Mesenchymal stem cell (in vitro differentiated cells and primary cell): ENCODE measurements around the gene PTH2.
"Not testable (repeated sequence)": the region's sequence is repeated elsewhere in the genome, so short reads cannot be mapped to it uniquely, and the experiment has no call there.

Experiments
- DNase-seq: peaks from one replicate; pipeline ENCODE4 v3.0.0-alpha.2; 2013
- H2AFZ ChIP-seq: one replicate; pipeline ENCODE4 v1.6.1; 2013; ENCODE audit warnings: low read depth, mild to moderate bottlenecking, control low read depth, inconsistent platforms, low read length, moderate library complexity
- H2AK5ac ChIP-seq: 2 replicates; pipeline ENCODE4 v1.6.1; 2013; ENCODE audit warnings: low read length, moderate library complexity, mild to moderate bottlenecking, inconsistent platforms; ENCODE audit not compliant: severe bottlenecking
- H2BK120ac ChIP-seq: one replicate; pipeline ENCODE4 v1.6.1; 2013; ENCODE audit warnings: low read depth, mild to moderate bottlenecking, inconsistent platforms, low read length, moderate library complexity
- H2BK12ac ChIP-seq, 2 experiments: one replicate each; pipeline ENCODE4 v1.6.1; 2013; ENCODE audit warnings: inconsistent platforms in 2 of 2, low read length in 2 of 2, mild to moderate bottlenecking in 2 of 2, moderate library complexity in 2 of 2, control low read depth in 1 of 2
- H2BK15ac ChIP-seq: one replicate; pipeline ENCODE4 v1.6.1; 2013; ENCODE audit warnings: mild to moderate bottlenecking, low read depth, inconsistent platforms; ENCODE audit not compliant: poor library complexity, severe bottlenecking
- H2BK5ac ChIP-seq: 2 replicates; pipeline ENCODE4 v1.6.1; 2013; ENCODE audit warnings: low read depth, mild to moderate bottlenecking, low read length, control low read depth, inconsistent platforms; ENCODE audit not compliant: poor library complexity, severe bottlenecking
- H3K14ac ChIP-seq, 2 experiments: one replicate each; pipeline ENCODE4 v1.6.1; 2013; ENCODE audit warnings: inconsistent platforms in 2 of 2, low read length in 2 of 2, control low read depth in 1 of 2, mild to moderate bottlenecking in 1 of 2, moderate library complexity in 1 of 2
- H3K18ac ChIP-seq, 2 experiments: one replicate each; pipeline ENCODE4 v1.6.1; 2013; ENCODE audit warnings: inconsistent platforms in 2 of 2, low read length in 2 of 2, control low read depth in 1 of 2, low read depth in 1 of 2, mild to moderate bottlenecking in 1 of 2
- H3K23ac ChIP-seq, 2 experiments: one replicate each; pipeline ENCODE4 v1.6.1; 2013; ENCODE audit warnings: inconsistent platforms in 2 of 2, low read length in 2 of 2, mild to moderate bottlenecking in 2 of 2, moderate library complexity in 2 of 2, control low read depth in 1 of 2
- H3K27ac ChIP-seq: 2 replicates; pipeline ENCODE4 v1.5.1; 2013; ENCODE audit warnings: mild to moderate bottlenecking, moderate library complexity, low read length, control low read depth, inconsistent platforms; ENCODE audit not compliant: poor library complexity, severe bottlenecking
- H3K27me3 ChIP-seq, 2 experiments: 2 replicates each; pipeline versions ENCODE4 v1.6.1 to v1.7.0; 2013; ENCODE audit warnings: low read length in 2 of 2, mild to moderate bottlenecking in 2 of 2, moderate library complexity in 2 of 2, control low read depth in 1 of 2, inconsistent platforms in 1 of 2; ENCODE audit not compliant: control insufficient read depth in 1 of 2, insufficient read depth in 1 of 2
- H3K36me3 ChIP-seq, 2 experiments: 2 replicates each; pipeline versions ENCODE4 v1.6.1 to v1.7.0; 2013; ENCODE audit warnings: low read length in 2 of 2, control low read depth in 1 of 2, inconsistent platforms in 1 of 2, low read depth in 1 of 2, mild to moderate bottlenecking in 1 of 2; ENCODE audit not compliant: insufficient read depth in 2 of 2, control insufficient read depth in 1 of 2
- H3K4ac ChIP-seq, 2 experiments: one replicate each; pipeline ENCODE4 v1.6.1; 2013; ENCODE audit warnings: inconsistent platforms in 2 of 2, low read length in 2 of 2, mild to moderate bottlenecking in 2 of 2, moderate library complexity in 2 of 2, control low read depth in 1 of 2, low read depth in 1 of 2
- H3K4me1 ChIP-seq: 2 replicates; pipeline ENCODE4 v1.6.1; 2013; ENCODE audit warnings: low read depth, low read length, control low read depth; ENCODE audit not compliant: control insufficient read depth, insufficient read depth
- H3K4me2 ChIP-seq: 2 replicates; pipeline ENCODE4 v1.6.1; 2013; ENCODE audit warnings: low read length, mild to moderate bottlenecking, inconsistent platforms; ENCODE audit not compliant: poor library complexity, severe bottlenecking
- H3K4me3 ChIP-seq, 2 experiments: 2 replicates each; pipeline versions ENCODE4 v1.5.1 to v1.7.0; 2013; ENCODE audit warnings: low read length in 2 of 2, mild to moderate bottlenecking in 2 of 2, control low read depth in 1 of 2, low read depth in 1 of 2; ENCODE audit not compliant: insufficient read depth in 1 of 2
- H3K79me1 ChIP-seq: replicated peaks from 2 replicates; pipeline ENCODE4 v1.6.1; 2013; ENCODE audit warnings: mild to moderate bottlenecking, control low read depth, low read length, inconsistent platforms; ENCODE audit not compliant: poor library complexity, severe bottlenecking
- H3K9ac ChIP-seq: 2 replicates; pipeline ENCODE4 v1.7.0; 2013; ENCODE audit warnings: mild to moderate bottlenecking, low read length, moderate library complexity
- H3K9me3 ChIP-seq: 2 replicates; pipeline ENCODE4 v1.7.0; 2013; ENCODE audit warnings: mild to moderate bottlenecking, low read length; ENCODE audit not compliant: control insufficient read depth
- H4K8ac ChIP-seq: one replicate; pipeline ENCODE4 v1.6.1; 2013; ENCODE audit warnings: inconsistent platforms, mild to moderate bottlenecking, low read length, moderate library complexity
- H4K91ac ChIP-seq: one replicate; pipeline ENCODE4 v1.6.1; 2013; ENCODE audit warnings: mild to moderate bottlenecking, low read length, inconsistent platforms
- WGBS: methylation state at CpG from one replicate; pipeline ENCODE4 v1.1.7; 2013; ENCODE audit warnings: mixed read lengths; 5-methylcytosine and 5-hydroxymethylcytosine counted together

Gene PTH2

DNA sequence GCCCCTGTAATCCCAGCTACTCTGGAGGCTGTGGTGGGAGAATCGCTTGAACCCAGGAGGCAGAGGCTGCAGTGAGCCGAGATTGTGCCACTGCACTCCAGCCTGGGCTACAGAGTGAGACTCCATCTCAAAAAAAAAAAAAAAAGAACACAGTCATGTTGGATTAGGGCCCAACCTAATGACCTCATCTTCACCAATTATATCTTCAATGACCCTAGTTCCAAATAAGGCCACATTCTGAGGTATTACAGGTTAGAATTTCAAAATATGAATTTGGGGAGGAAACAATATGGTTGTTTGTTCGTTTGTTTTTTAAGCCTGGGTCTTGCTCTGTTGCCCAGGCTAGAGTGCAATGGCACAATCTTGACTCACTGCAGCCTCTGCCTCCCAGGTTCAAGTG, 50.1 kb downstream of the PTH2 start:
- H3K4me1 ChIP-seq, H3K14ac ChIP-seq: not testable (repeated sequence)
- H3K27me3 ChIP-seq: peaks cover 9 to 14% of the 10 kb centered on the region in 2 experiments

More for the DNA sequence above, 50.1 kb downstream of the PTH2 start:
- not testable (repeated sequence) for H3K23ac ChIP-seq, H3K4me3 ChIP-seq, H3K4me2 ChIP-seq, H3K36me3 ChIP-seq, H3K27ac ChIP-seq, H2BK5ac ChIP-seq, H2AFZ ChIP-seq, H4K91ac ChIP-seq, DNase-seq, H4K8ac ChIP-seq, H2BK12ac ChIP-seq, H3K79me1 ChIP-seq, H2AK5ac ChIP-seq, H3K18ac ChIP-seq, H2BK120ac ChIP-seq, H2BK15ac ChIP-seq, H3K9ac ChIP-seq, H3K4ac ChIP-seq
- H3K9me3 ChIP-seq: peaks cover 23% of the 10 kb centered on the region
- 80% methylated on average over 3 of the region's 3 CpGs for WGBS
